Loucy (cell line): ENCODE results near the gene CCDC90B.

Experiments
- H2AFZ ChIP-seq: fragments of 200-600 bp; sonication (generic); 2 replicates; pipeline ENCODE4 v1.6.0; 2016; ENCODE audit warnings: antibody characterized with exemption, mild to moderate bottlenecking, low read length, moderate library complexity
- H3F3A ChIP-seq: fragments of 200-600 bp; 2 replicates; pipeline ENCODE4 v1.6.0; 2016; ENCODE audit warnings: antibody characterized with exemption, low read depth, mild to moderate bottlenecking
- H3K27me3 ChIP-seq: fragments of 200-600 bp; sonication (generic); 2 replicates; pipeline ENCODE4 v1.6.1; 2014; ENCODE audit warnings: low read length, mild to moderate bottlenecking; ENCODE audit not compliant: insufficient read depth, poor library complexity, severe bottlenecking
- H3K36me3 ChIP-seq: fragments of 200-600 bp; sonication (generic); 2 replicates; pipeline ENCODE4 v1.6.1; 2016; ENCODE audit warnings: low read length; ENCODE audit not compliant: insufficient read depth
- H3K4me1 ChIP-seq: fragments of 200-600 bp; sonication (generic); 2 replicates; pipeline ENCODE4 v1.5.1; 2014; ENCODE audit warnings: low read length, mild to moderate bottlenecking; ENCODE audit not compliant: insufficient read depth, poor library complexity, severe bottlenecking
- H3K4me2 ChIP-seq: fragments of 200-600 bp; sonication (generic); 2 replicates; pipeline ENCODE4 v1.6.0; 2014; ENCODE audit warnings: antibody characterized with exemption, low read length, low read depth, mild to moderate bottlenecking; ENCODE audit not compliant: poor library complexity, severe bottlenecking
- H3K4me3 ChIP-seq: fragments of 200-600 bp; sonication (generic); 2 replicates; pipeline ENCODE4 v1.5.1; 2014; ENCODE audit warnings: low read length, mild to moderate bottlenecking, mixed read lengths; ENCODE audit not compliant: poor library complexity, severe bottlenecking
- H3K79me2 ChIP-seq: fragments of 200-600 bp; sonication (generic); 2 replicates; pipeline ENCODE4 v1.6.1; 2014; ENCODE audit warnings: low read length; ENCODE audit not compliant: insufficient read depth
- H3K9ac ChIP-seq: fragments of 200-600 bp; sonication (generic); 2 replicates; pipeline ENCODE4 v1.6.0; 2014; ENCODE audit warnings: mild to moderate bottlenecking, low read depth, low read length, moderate library complexity; ENCODE audit not compliant: poor library complexity, severe bottlenecking
- H3K9me2 ChIP-seq: fragments of 200-600 bp; sonication (generic); replicated peaks from 2 replicates; pipeline ENCODE4 v1.6.1; 2016; ENCODE audit warnings: low read depth, low read length, mixed read lengths
- H3K9me3 ChIP-seq: fragments of 200-600 bp; sonication (generic); 2 replicates; pipeline ENCODE4 v1.6.1; 2014; ENCODE audit warnings: mild to moderate bottlenecking, antibody characterized with exemption, low read length, low read depth; ENCODE audit not compliant: insufficient read depth
- H4K20me1 ChIP-seq: fragments of 200-600 bp; sonication (generic); 2 replicates; pipeline ENCODE4 v1.6.0; 2014; ENCODE audit warnings: antibody characterized with exemption, low read length, mild to moderate bottlenecking; ENCODE audit not compliant: insufficient read depth, poor library complexity, severe bottlenecking
- EZH2phosphoT487 ChIP-seq: fragments of 200-600 bp; IDR thresholded peaks from 2 replicates; pipeline ENCODE4 v1.6.1; 2018; ENCODE audit warnings: antibody characterized with exemption, mild to moderate bottlenecking, moderate library complexity, borderline replicate concordance
- TF ChIP-seq, protein P1 (sequence below): fragments of 200-600 bp; sonication (generic); conservative IDR thresholded peaks from 2 replicates; pipeline ENCODE4 v1.5.1; 2014; ENCODE audit warnings: mild to moderate bottlenecking, antibody characterized with exemption, low read length

Gene CCDC90B

DNA sequence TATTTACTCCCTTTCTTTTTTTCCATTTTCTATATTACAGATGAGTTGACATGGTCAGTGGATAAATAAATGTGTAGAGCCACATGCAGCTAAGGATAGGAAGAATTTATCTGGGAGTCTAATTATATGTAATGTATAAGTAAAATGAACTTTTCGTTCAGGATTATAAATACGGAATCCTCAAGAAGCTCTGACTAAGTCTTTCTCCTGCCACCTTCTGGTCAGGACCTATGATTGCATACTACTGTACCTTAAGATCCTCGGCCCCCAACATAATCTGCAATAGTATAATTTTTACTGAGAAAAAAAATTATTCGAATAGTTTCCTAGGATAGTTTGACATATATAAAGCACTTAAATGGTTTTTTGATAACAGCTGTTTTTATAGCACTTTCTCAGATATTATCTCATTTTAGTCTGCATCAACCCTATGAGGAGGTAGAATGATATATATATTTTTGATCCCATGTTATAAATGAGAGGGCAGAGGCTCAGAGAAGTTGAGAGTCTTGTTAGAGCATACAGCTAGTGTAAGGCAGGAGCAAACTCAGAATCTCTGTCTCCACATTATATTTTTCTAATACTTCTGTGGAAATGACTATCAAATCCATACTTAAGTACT, 36.1 kb downstream of the CCDC90B start:
- no peak for TF ChIP-seq EZH2phosphoT487
- TF ChIP-seq, protein P1, sequence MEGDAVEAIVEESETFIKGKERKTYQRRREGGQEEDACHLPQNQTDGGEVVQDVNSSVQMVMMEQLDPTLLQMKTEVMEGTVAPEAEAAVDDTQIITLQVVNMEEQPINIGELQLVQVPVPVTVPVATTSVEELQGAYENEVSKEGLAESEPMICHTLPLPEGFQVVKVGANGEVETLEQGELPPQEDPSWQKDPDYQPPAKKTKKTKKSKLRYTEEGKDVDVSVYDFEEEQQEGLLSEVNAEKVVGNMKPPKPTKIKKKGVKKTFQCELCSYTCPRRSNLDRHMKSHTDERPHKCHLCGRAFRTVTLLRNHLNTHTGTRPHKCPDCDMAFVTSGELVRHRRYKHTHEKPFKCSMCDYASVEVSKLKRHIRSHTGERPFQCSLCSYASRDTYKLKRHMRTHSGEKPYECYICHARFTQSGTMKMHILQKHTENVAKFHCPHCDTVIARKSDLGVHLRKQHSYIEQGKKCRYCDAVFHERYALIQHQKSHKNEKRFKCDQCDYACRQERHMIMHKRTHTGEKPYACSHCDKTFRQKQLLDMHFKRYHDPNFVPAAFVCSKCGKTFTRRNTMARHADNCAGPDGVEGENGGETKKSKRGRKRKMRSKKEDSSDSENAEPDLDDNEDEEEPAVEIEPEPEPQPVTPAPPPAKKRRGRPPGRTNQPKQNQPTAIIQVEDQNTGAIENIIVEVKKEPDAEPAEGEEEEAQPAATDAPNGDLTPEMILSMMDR, result peak; percentile 76
- H3K4me1 ChIP-seq, result no peaks in the 10 kb centered on the region
- H3K9me3 ChIP-seq, result no peaks in the 10 kb centered on the region
- H3K9ac ChIP-seq, result no peak overlapping the region
- H3K27me3 ChIP-seq, result no peaks in the 10 kb centered on the region
- H2AFZ ChIP-seq, result no peak overlapping the region
- H3F3A ChIP-seq, result no peaks in the 10 kb centered on the region
- no peak overlapping the region for H3K4me3 ChIP-seq
- no peaks in the 10 kb centered on the region for H3K9me2 ChIP-seq
- H3K4me2 ChIP-seq, result no peak overlapping the region
- H4K20me1 ChIP-seq, result no peaks in the 10 kb centered on the region
- H3K36me3 ChIP-seq, result no peaks in the 10 kb centered on the region
- H3K79me2 ChIP-seq, result no peaks in the 10 kb centered on the region

DNA sequence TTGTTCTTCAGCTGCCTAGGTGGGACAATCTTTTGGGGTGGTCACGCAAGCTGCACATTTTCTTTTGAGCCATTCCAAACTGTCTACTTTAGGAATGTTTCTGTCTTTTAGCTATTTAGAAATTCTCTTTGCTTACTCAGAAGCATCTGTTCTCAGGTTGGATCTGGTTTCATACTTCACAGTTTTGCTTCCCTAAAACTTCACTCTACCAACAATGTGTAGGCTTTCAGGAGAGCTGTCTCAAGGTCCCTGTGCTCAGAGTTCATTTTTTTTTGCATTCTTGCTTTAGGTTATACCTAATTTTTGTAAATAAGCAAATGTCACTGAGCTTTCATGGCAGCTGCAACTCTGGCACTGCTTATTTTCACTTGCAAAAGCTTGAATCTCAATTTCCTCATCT, 36.7 kb downstream of the CCDC90B start:
- H2AFZ ChIP-seq, result no peak overlapping the region
- no peak overlapping the region for H3K4me2 ChIP-seq
- H3K9me2 ChIP-seq, result no peaks in the 10 kb centered on the region
- H3K4me1 ChIP-seq, result no peaks in the 10 kb centered on the region
- no peak overlapping the region for H3K9ac ChIP-seq
- no peaks in the 10 kb centered on the region for H3K36me3 ChIP-seq
- no peaks in the 10 kb centered on the region for H4K20me1 ChIP-seq
- H3F3A ChIP-seq, result no peaks in the 10 kb centered on the region
- TF ChIP-seq, protein P1, result no peak
- TF ChIP-seq EZH2phosphoT487, result no peak
- no peak overlapping the region for H3K4me3 ChIP-seq
- no peaks in the 10 kb centered on the region for H3K9me3 ChIP-seq
- no peaks in the 10 kb centered on the region for H3K79me2 ChIP-seq
- H3K27me3 ChIP-seq, result no peaks in the 10 kb centered on the region

DNA sequence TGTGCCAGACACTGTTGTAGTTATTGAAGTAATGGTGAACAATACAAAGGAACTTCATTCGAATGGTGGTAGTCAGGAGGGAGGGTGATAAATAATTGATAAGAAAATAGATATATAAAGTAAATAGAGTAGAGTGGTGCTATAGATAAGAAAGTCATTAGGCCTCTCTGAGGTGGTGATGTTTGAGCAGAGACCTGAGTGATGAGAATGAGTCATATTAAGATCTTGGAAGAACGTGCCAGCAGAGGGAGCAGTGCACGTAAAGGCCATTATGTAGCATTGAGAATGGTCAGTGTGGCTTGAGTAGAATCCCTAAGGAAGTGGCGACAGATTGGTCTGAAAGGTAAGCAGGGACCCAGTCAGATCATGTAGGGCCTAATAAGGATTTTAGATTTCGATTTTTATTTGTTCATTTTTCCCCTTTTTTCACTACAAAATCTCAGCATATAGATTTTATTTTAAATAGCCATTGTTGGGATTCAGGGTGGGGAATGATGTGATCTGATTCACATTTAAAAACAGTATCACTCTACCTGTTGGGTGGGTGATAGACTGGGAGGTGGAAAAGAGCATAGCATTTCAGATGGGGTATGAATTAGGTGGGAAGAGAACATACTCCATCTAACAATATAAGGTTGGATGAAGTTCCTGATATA, 44.7 kb downstream of the CCDC90B start:
- no peaks in the 10 kb centered on the region for H3K36me3 ChIP-seq
- H3K9me2 ChIP-seq, result no peaks in the 10 kb centered on the region
- H3K9me3 ChIP-seq, result no peaks in the 10 kb centered on the region
- no peaks in the 10 kb centered on the region for H3K27me3 ChIP-seq
- no peaks in the 10 kb centered on the region for H3K4me1 ChIP-seq
- H4K20me1 ChIP-seq, result no peaks in the 10 kb centered on the region
- H3K79me2 ChIP-seq, result no peaks in the 10 kb centered on the region
- no peak overlapping the region for H2AFZ ChIP-seq
- no peaks in the 10 kb centered on the region for H3F3A ChIP-seq
- no peak overlapping the region for H3K4me2 ChIP-seq
- no peak overlapping the region for H3K4me3 ChIP-seq
- TF ChIP-seq, protein P1, result peak; percentile 71
- TF ChIP-seq EZH2phosphoT487, result no peak
- no peak overlapping the region for H3K9ac ChIP-seq
